GM12891 (cell line): ENCODE measurements around the gene VSTM2L.

Source experiments
- POLR2A ChIP-seq: IDR thresholded peaks from 2 replicates; pipeline ENCODE4 v1.6.1; 2011; ENCODE audit warnings: low read depth, low read length, control low read depth
- TAF1 ChIP-seq: IDR thresholded peaks from 2 replicates; pipeline ENCODE4 v1.6.1; 2011; ENCODE audit warnings: low read depth, low read length, control low read depth

DNA sequence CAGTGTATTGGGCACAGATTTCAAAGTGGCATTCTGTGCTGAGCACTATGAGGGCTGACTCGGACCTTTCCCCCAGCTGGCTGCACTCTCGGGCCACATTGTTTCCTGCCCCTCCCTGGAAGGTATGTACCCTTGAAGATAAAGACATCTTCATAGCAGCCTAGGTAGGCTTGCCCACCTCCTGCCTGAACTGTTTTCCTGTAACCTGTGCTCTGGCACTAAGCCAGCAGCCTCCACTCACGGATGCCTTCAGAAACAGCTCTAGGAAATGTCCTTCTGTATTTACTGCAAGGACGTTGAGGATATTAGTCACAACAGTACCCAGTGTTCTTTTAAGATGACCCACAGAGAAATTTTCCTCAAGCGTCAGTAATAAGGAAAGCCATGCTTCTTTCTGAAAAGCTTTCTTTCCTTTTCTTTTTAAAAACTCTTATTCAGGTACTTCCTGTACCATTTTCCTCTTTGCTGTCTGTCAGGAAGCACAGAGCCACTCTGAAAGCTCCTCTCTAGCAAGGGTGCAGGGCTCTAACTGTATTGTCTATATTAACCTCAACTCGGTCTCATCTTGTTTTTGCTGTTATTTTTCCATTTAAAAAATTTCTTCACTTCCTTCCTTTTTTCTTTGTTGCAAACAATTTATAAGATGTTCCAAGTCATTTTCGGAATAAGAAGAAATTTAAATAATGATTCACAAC, 86.8 kb downstream of the VSTM2L start:
- no peak for TF ChIP-seq TAF1
- no peak for TF ChIP-seq POLR2A
